GM12878 (cell line): Measurements from ENCODE around the gene SLC7A5. TPM values are rescaled to one million over a fixed set of nuclear protein-coding genes. Genes with fewer than 3 reads are reported as not detected.

Experiments used
- ATAC-seq: fragments of 200-7000 bp; cut with Tn5 transposase; 3 replicates; pipeline ENCODE4 v1.9.1; 2020; ENCODE audit warnings: mild to moderate bottlenecking, moderate library complexity
- BruUV-seq: library from RNA; stranded (reverse); fragments of 400-500 nt; replicated peaks from 2 replicates; lab custom pipeline; 2021; lab: Mats Ljungman, UMichigan
- CTCF ChIA-PET: fragments of 300-600 bp; sonication (Branson Sonifier 250); formaldehyde crosslinking; extraction: SDS; loops from one replicate; lab custom pipeline; 2021; ENCODE audit warnings: inconsistent platforms; lab: Yijun Ruan, JAX
- POLR2A ChIA-PET: fragments of 350-600 bp; formaldehyde crosslinking; extraction: SDS; loops from one replicate; lab custom pipeline; 2021; ENCODE audit warnings: inconsistent platforms; lab: Charles Lee
- RAD21 ChIA-PET: fragments of 300-600 bp; sonication (Branson Sonifier 250); formaldehyde crosslinking; loops from one replicate; lab custom pipeline; 2023; ENCODE audit warnings: antibody characterized with exemption; ENCODE audit not compliant: unreplicated experiment; lab: Charles Lee
- SMC1A ChIA-PET: fragments of 300-600 bp; sonication (Branson Sonifier 250); formaldehyde crosslinking; loops from one replicate; lab custom pipeline; 2023; ENCODE audit not compliant: unreplicated experiment, uncharacterized antibody; lab: Charles Lee
- DNase-seq: peaks from one replicate; pipeline ENCODE4 v3.0.0-alpha.2; 2011; ENCODE audit warnings: low read depth, low spot score
- FAIRE-seq: peaks from 3 replicates; lab custom pipeline; 2011; peaks lifted over from hg19 to GRCh38; lab: Jason Lieb, UNC
- H2AFZ ChIP-seq: 2 replicates; pipeline ENCODE4 v1.6.0; 2011; ENCODE audit warnings: low read depth, low read length, control low read depth; ENCODE audit not compliant: control insufficient read depth
- H3K27ac ChIP-seq: 2 replicates; pipeline ENCODE4 v1.5.1; 2011; ENCODE audit warnings: control low read depth; ENCODE audit not compliant: control insufficient read depth, insufficient read depth
- H3K27me3 ChIP-seq, 2 experiments: replicated peaks in 1 of 2; 2 replicates each; pipeline versions ENCODE4 v1.6.0 to v1.6.1; 2011; ENCODE audit warnings: low read length in 1 of 2; ENCODE audit not compliant: control insufficient read depth in 2 of 2, insufficient read depth in 2 of 2
- H3K36me3 ChIP-seq, 2 experiments: 2 replicates each; pipeline ENCODE4 v1.5.1; 2011; ENCODE audit warnings: low read length in 1 of 2; ENCODE audit not compliant: control insufficient read depth in 2 of 2, insufficient read depth in 2 of 2
- H3K4me1 ChIP-seq: 2 replicates; pipeline ENCODE4 v1.6.1; 2011; ENCODE audit warnings: mild to moderate bottlenecking, low read length, moderate library complexity, mixed read lengths; ENCODE audit not compliant: control insufficient read depth, insufficient read depth
- H3K4me2 ChIP-seq: 2 replicates; pipeline ENCODE4 v1.6.0; 2011; ENCODE audit warnings: control low read depth; ENCODE audit not compliant: control insufficient read depth, insufficient read depth
- H3K4me3 ChIP-seq: fragments of 200-600 bp; sonication (generic); 2 replicates; pipeline ENCODE4 v1.5.1; 2016
- H3K79me2 ChIP-seq: 2 replicates; pipeline ENCODE4 v1.6.0; 2011; ENCODE audit warnings: low read length; ENCODE audit not compliant: control insufficient read depth, insufficient read depth
- H3K9ac ChIP-seq: 2 replicates; pipeline ENCODE4 v1.8.0; 2011; ENCODE audit warnings: low read length, control low read depth, mixed read lengths; ENCODE audit not compliant: control insufficient read depth, insufficient read depth
- H3K9me3 ChIP-seq: replicated peaks from 3 replicates; pipeline ENCODE4 v1.5.1; 2011; ENCODE audit warnings: mild to moderate bottlenecking, low read length; ENCODE audit not compliant: control insufficient read depth, insufficient read depth
- H4K20me1 ChIP-seq: 2 replicates; pipeline ENCODE4 v1.6.0; 2011; ENCODE audit not compliant: control insufficient read depth, insufficient read depth
- IKZF2 ChIP-seq, 2 experiments: fragments of 450-650 bp; IDR thresholded peaks; 2 replicates each; pipeline ENCODE4 v1.6.1; 2017; ENCODE audit warnings: mild to moderate bottlenecking in 2 of 2, moderate library complexity in 2 of 2
- IRF3 ChIP-seq: fragments of 450-650 bp; IDR thresholded peaks from 2 replicates; pipeline ENCODE4 v1.6.1; 2014; ENCODE audit warnings: mild to moderate bottlenecking
- MYC ChIP-seq: IDR thresholded peaks from 2 replicates; pipeline ENCODE4 v1.6.1; 2011; ENCODE audit warnings: mild to moderate bottlenecking, low read length, moderate library complexity, inconsistent platforms; ENCODE audit not compliant: insufficient read depth, insufficient replicate concordance, insufficient read length, severe bottlenecking
- POLR2A ChIP-seq: IDR thresholded peaks from 2 replicates; pipeline ENCODE4 v1.6.1; 2011; ENCODE audit warnings: low read depth, mild to moderate bottlenecking, low read length
- SMAD5 ChIP-seq: IDR thresholded peaks from 2 replicates; pipeline ENCODE4 v1.6.1; 2016; ENCODE audit warnings: antibody characterized with exemption, low read depth
- SMARCA5 ChIP-seq: fragments of 450-650 bp; IDR thresholded peaks from 2 replicates; pipeline ENCODE4 v1.6.1; 2017; ENCODE audit warnings: mild to moderate bottlenecking
- TBL1XR1 ChIP-seq: IDR thresholded peaks from 2 replicates; pipeline ENCODE4 v1.6.1; 2012; ENCODE audit warnings: low read depth, low read length, improper control_type of control experiment
- ZNF622 ChIP-seq: fragments of 450-650 bp; IDR thresholded peaks from 2 replicates; pipeline ENCODE4 v1.6.1; 2017; ENCODE audit warnings: mild to moderate bottlenecking, inconsistent platforms
- WGBS: methylation state at CpG from one replicate; pipeline ENCODE4 v1.1.6; 2016; ENCODE audit warnings: low lambda C conversion rate; ENCODE audit not compliant: insufficient replicate concordance, insufficient coverage; ENCODE audit errors: missing lambda C conversion rate; 5-methylcytosine and 5-hydroxymethylcytosine counted together
- in situ Hi-C: fragments of 300-500 bp; cut with MboI; formaldehyde crosslinking; loops from 9 replicates; pipeline ENCODE4 v1.14.3; 2018; ENCODE audit warnings: mixed read lengths
- intact Hi-C: fragments of 100-400 bp; cut with micrococcal nuclease; formaldehyde crosslinking; loops from one replicate; pipeline ENCODE4 v1.14.2; 2022; ENCODE audit not compliant: unreplicated experiment
- polyA plus RNA-seq, 11 experiments: library from polyadenylated mRNA; depleted of rRNA in 4 of 11; unstranded in 6 of 11; stranded (reverse) in 5 of 11; fragments of >200 nt; fragmentation: Nextera tagmentation in 4 of 11; fragmentation: Illumina TruSeq in 1 of 11; extraction: Ambion mirVana in 4 of 11; extraction: Trizol in 1 of 11; gene quantifications; 1 replicate in 1 of 11; 2 replicates in 10 of 11; pipeline versions ENCODE4 v1.2.1 to v1.2.3, GENCODE V29; 2011 to 2016; ENCODE audit warnings: inconsistent platforms in 2 of 11, missing spikeins in 2 of 11, low read depth in 1 of 11
- total RNA-seq, 4 experiments: library from RNA; depleted of rRNA in 3 of 4; stranded (reverse); fragments of >200 nt in 3 of 4; fragmentation: Illumina TruSeq in 1 of 4; extraction: Trizol in 1 of 4; gene quantifications; 2 replicates each; pipeline versions ENCODE4 v1.2.1 to v1.2.3, GENCODE V29; 2013 to 2021

The SLC7A5 gene
- total and polyA plus RNA-seq, 10 of the 15 experiments (the other 5 are each of a cell fraction or from before 2014, with no cell fraction given): 2.3 to 101 (median 35.8) TPM

- intact Hi-C loops: no loop called here
- H3K9me3 ChIP-seq: no peaks in the 10 kb centered on the region
- no peak for FAIRE-seq
- WGBS: 94% methylated on average over 8 of the region's 8 CpGs
- in situ Hi-C loops: no loop called here
- H3K4me3 ChIP-seq: no peak overlapping the region
- no peak overlapping the region for H3K4me2 ChIP-seq
- RAD21 ChIA-PET: no interaction called here
- H3K4me1 ChIP-seq: peaks cover 9% of the 10 kb centered on the region
- peak; percentile 65; the same call in 1 of the 2 replicates for TF ChIP-seq POLR2A
- TF ChIP-seq SMARCA5: no peak
- H3K36me3 ChIP-seq: peaks cover 26 to 69% of the 10 kb centered on the region in 2 experiments
- no peaks in the 10 kb centered on the region for H3K27me3 ChIP-seq
- SMC1A ChIA-PET: interaction anchor here (0.9 to 7.4 kb wide), 4 partner anchors 21 to 68 kb away, joined by 3 to 122 read pairs (median 4); partner anchors contain the start of gene SLC7A5
- BruUV-seq: no TSS peak
- no peaks in the 10 kb centered on the region; the same call in 1 of the 2 replicates for H4K20me1 ChIP-seq
- POLR2A ChIA-PET: interaction anchor here (1.0 kb wide), 1 partner anchor 12 kb away, joined by 3 read pairs; no protein-coding TSS in a partner anchor
- no peak overlapping the region for H2AFZ ChIP-seq
- H3K9ac ChIP-seq: no peak overlapping the region
- DNase-seq: no peak
- H3K27ac ChIP-seq: no peak overlapping the region
- no peak for ATAC-seq
- CTCF ChIA-PET: interaction anchor here (0.6 to 2.5 kb wide), 5 partner anchors 24 to 67 kb away, joined by 3 to 30 read pairs (median 3); no protein-coding TSS in a partner anchor
- peaks cover 17% of the 10 kb centered on the region for H3K79me2 ChIP-seq
Observed at GRCh38 chr16:87847467-87847784, 21.9 kb downstream of the SLC7A5 start.

GRCh38 chr16:87846705-87847466 lies 22.4 kb downstream of the SLC7A5 start:
- POLR2A ChIA-PET: interaction anchor here (1.0 kb wide), 1 partner anchor 11 kb away, joined by 3 read pairs; no protein-coding TSS in a partner anchor

More at GRCh38 chr16:87846705-87847466, 22.4 kb downstream of the SLC7A5 start:
- no peak overlapping the region for H3K27ac ChIP-seq
- no peak overlapping the region for H3K9ac ChIP-seq
- WGBS: 79% methylated on average over 23 of the region's 25 CpGs
- ATAC-seq (no peak), DNase-seq (no peak), FAIRE-seq (no peak)
- TF ChIP-seq IKZF2 (IDR thresholded peaks at IDR 0.05): no peak
- TF ChIP-seq IRF3: no peak
- no peak for TF ChIP-seq MYC
- no peak for TF ChIP-seq SMARCA5
- no peak for TF ChIP-seq SMAD5
- TF ChIP-seq TBL1XR1: no peak
- TF ChIP-seq ZNF622: no peak
- H3K4me2 ChIP-seq: no peak overlapping the region
- H3K4me3 ChIP-seq: no peak overlapping the region
- intact Hi-C loops: no loop called here
- H3K9me3 ChIP-seq: no peaks in the 10 kb centered on the region
- ChIA-PET CTCF (interaction anchor here (0.6 to 2.5 kb wide), 6 partner anchors 24 to 67 kb away, joined by 3 to 30 read pairs (median 3); no protein-coding TSS in a partner anchor), RAD21 (interaction anchor here (0.9 to 1.3 kb wide), 3 partner anchors 18 to 25 kb away, joined by 3 to 6 read pairs (median 3); no protein-coding TSS in a partner anchor), SMC1A (interaction anchor here (0.9 to 7.4 kb wide), 4 partner anchors 22 to 68 kb away, joined by 3 to 122 read pairs (median 4); partner anchors contain the start of gene SLC7A5)
- in situ Hi-C loops: no loop called here
- peaks cover 31 to 71% of the 10 kb centered on the region in 2 experiments for H3K36me3 ChIP-seq
- H4K20me1 ChIP-seq: no peaks in the 10 kb centered on the region
- H3K27me3 ChIP-seq: no peaks in the 10 kb centered on the region
- BruUV-seq: no TSS peak
- peaks cover 9% of the 10 kb centered on the region for H3K4me1 ChIP-seq
- peaks cover 14% of the 10 kb centered on the region for H3K79me2 ChIP-seq
- H2AFZ ChIP-seq: no peak overlapping the region
